ENCODE data around the gene SRGAP1.

SRGAP1 gene

DNA sequence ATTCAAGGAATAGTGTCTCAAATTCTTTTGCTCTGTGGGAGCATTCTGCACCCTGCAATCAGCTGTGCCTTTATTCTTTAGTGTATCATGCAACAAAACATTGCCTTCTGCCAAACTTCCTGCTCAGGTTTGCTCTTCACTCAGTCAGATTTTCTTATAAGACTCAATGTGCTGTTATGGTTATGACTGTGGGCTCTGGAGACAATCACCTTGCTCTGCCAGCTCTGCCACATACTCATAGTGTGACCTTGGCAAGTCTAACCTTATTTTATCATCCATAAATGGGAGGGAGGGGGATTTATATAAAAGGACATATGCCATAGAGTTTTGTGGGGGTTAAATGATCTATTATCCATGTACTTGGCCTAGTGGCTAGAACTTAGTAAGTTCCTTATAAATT is 51.3 kb downstream of the SRGAP1 start:
- TF ChIP-seq, protein P1, sequence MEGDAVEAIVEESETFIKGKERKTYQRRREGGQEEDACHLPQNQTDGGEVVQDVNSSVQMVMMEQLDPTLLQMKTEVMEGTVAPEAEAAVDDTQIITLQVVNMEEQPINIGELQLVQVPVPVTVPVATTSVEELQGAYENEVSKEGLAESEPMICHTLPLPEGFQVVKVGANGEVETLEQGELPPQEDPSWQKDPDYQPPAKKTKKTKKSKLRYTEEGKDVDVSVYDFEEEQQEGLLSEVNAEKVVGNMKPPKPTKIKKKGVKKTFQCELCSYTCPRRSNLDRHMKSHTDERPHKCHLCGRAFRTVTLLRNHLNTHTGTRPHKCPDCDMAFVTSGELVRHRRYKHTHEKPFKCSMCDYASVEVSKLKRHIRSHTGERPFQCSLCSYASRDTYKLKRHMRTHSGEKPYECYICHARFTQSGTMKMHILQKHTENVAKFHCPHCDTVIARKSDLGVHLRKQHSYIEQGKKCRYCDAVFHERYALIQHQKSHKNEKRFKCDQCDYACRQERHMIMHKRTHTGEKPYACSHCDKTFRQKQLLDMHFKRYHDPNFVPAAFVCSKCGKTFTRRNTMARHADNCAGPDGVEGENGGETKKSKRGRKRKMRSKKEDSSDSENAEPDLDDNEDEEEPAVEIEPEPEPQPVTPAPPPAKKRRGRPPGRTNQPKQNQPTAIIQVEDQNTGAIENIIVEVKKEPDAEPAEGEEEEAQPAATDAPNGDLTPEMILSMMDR (IDR thresholded peaks at IDR 0.05; ENCODE audit: borderline replicate concordance, extremely low read depth, low read length, poor library complexity, severe bottlenecking), result no peak
- TF ChIP-seq EZH2 (IDR thresholded peaks at IDR 0.05; ENCODE audit: borderline replicate concordance, low read depth, low read length, severe bottlenecking), result no peak
- Histone ChIP-seq H3K4me3 (ENCODE audit: low read depth in 1 of 2, low read length in 2 of 2) (no peak overlapping the region), H3K79me2 (ENCODE audit: insufficient read depth, low read length) (no peaks in the 10 kb centered on the region), H3K9me3 (ENCODE audit: insufficient read depth, low read length, severe bottlenecking) (no peaks in the 10 kb centered on the region), H2AFZ (ENCODE audit: low read depth, low read length) (no peak overlapping the region), H3K27ac (ENCODE audit: low read length) (no peak overlapping the region), H3K36me3 (ENCODE audit: insufficient read depth, low read length) (no peaks in the 10 kb centered on the region), H3K9ac (ENCODE audit: low read depth, low read length) (no peak overlapping the region), H3K27me3 (ENCODE audit: insufficient read depth, low read length, poor library complexity) (no peaks in the 10 kb centered on the region), H3K4me2 (ENCODE audit: insufficient read depth, low read length) (no peak overlapping the region), H3K4me1 (ENCODE audit: insufficient read depth, low read length) (no peaks in the 10 kb centered on the region), H4K20me1 (ENCODE audit: insufficient read depth, low read length) (no peaks in the 10 kb centered on the region)
- no peak for DNase-seq
- ATAC-seq (ENCODE audit: insufficient read depth, low read depth), result no peak

DNA sequence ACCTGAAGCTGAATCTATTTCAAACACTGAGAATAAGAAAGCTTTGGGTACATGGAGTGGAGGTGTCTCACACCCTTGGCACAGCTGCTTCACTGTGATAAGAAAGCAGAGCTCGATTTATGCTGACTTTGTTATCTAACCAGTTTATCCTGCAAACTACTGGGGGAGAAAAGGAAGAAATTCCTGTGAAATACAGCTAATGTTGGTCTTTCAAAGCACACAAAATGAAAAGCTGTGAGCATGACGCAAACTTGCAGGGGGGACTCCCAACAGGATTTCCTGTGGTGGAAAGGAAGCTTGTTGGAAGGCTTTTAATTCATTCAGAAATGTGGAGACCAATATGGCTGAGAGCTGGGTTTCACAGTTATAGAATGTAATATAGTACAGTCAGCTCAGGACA is 53.4 kb downstream of the SRGAP1 start:
- DNase-seq, result no peak
- Histone ChIP-seq H3K9ac (ENCODE audit: low read depth, low read length) (no peak overlapping the region), H3K4me3 (ENCODE audit: low read depth in 1 of 2, low read length in 2 of 2) (no peak overlapping the region), H3K27ac (ENCODE audit: low read length) (no peak overlapping the region), H3K36me3 (ENCODE audit: insufficient read depth, low read length) (no peaks in the 10 kb centered on the region), H3K79me2 (ENCODE audit: insufficient read depth, low read length) (no peaks in the 10 kb centered on the region), H3K4me1 (ENCODE audit: insufficient read depth, low read length) (no peaks in the 10 kb centered on the region), H2AFZ (ENCODE audit: low read depth, low read length) (no peak overlapping the region), H4K20me1 (ENCODE audit: insufficient read depth, low read length) (no peaks in the 10 kb centered on the region), H3K4me2 (ENCODE audit: insufficient read depth, low read length) (no peak overlapping the region), H3K27me3 (ENCODE audit: insufficient read depth, low read length, poor library complexity) (no peaks in the 10 kb centered on the region), H3K9me3 (ENCODE audit: insufficient read depth, low read length, severe bottlenecking) (no peaks in the 10 kb centered on the region)
- no peak for TF ChIP-seq EZH2 (IDR thresholded peaks at IDR 0.05; ENCODE audit: borderline replicate concordance, low read depth, low read length, severe bottlenecking)
- TF ChIP-seq, protein P1 (IDR thresholded peaks at IDR 0.05; ENCODE audit: borderline replicate concordance, extremely low read depth, low read length, poor library complexity, severe bottlenecking), result no peak
- no peak for ATAC-seq (ENCODE audit: insufficient read depth, low read depth)

DNA sequence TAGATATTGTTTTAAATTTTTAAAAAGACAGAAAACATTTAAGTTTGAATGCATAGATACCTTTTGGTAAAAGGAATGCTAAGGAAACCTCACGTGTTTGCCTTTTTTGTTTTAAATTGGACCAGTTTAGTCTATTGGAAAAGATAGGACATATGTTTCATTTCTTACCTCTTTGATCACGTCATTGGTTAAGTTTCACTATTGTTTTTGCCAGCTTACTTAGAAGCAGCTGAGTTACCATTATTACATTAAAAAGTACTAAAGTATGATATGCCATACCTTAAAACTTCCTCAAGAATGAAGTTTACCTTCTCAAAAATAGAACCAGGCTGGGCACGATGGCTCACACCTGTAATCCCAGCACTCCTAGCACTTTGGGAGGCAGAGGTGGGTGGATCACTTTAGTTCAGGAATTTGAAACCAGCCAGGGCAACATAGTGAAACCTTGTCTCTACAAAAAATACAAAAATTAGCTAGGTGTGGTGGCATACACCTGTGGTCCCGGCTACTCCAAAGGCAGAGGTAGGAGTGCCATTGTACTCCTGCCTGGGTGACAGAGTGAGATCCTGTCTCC is 54.4 kb downstream of the SRGAP1 start:
- no peak overlapping the region for H3K27ac ChIP-seq (ENCODE audit: low read length)
- TF ChIP-seq, protein P1 (IDR thresholded peaks at IDR 0.05; ENCODE audit: borderline replicate concordance, extremely low read depth, low read length, poor library complexity, severe bottlenecking), result no peak
- no peak for TF ChIP-seq EZH2 (IDR thresholded peaks at IDR 0.05; ENCODE audit: borderline replicate concordance, low read depth, low read length, severe bottlenecking)
- ATAC-seq (ENCODE audit: insufficient read depth, low read depth) (no peak), DNase-seq (no peak)
- no peaks in the 10 kb centered on the region for H3K79me2 ChIP-seq (ENCODE audit: insufficient read depth, low read length)
- no peaks in the 10 kb centered on the region for H3K9me3 ChIP-seq (ENCODE audit: insufficient read depth, low read length, severe bottlenecking)
- H2AFZ ChIP-seq (ENCODE audit: low read depth, low read length), result no peak overlapping the region
- H3K4me1 ChIP-seq (ENCODE audit: insufficient read depth, low read length), result no peaks in the 10 kb centered on the region
- no peaks in the 10 kb centered on the region for H4K20me1 ChIP-seq (ENCODE audit: insufficient read depth, low read length)
- no peak overlapping the region for H3K4me2 ChIP-seq (ENCODE audit: insufficient read depth, low read length)
- H3K27me3 ChIP-seq (ENCODE audit: insufficient read depth, low read length, poor library complexity), result no peaks in the 10 kb centered on the region
- H3K36me3 ChIP-seq (ENCODE audit: insufficient read depth, low read length), result no peaks in the 10 kb centered on the region
- H3K9ac ChIP-seq (ENCODE audit: low read depth, low read length), result no peak overlapping the region
- no peak overlapping the region for H3K4me3 ChIP-seq (ENCODE audit: low read depth in 1 of 2, low read length in 2 of 2)

DNA sequence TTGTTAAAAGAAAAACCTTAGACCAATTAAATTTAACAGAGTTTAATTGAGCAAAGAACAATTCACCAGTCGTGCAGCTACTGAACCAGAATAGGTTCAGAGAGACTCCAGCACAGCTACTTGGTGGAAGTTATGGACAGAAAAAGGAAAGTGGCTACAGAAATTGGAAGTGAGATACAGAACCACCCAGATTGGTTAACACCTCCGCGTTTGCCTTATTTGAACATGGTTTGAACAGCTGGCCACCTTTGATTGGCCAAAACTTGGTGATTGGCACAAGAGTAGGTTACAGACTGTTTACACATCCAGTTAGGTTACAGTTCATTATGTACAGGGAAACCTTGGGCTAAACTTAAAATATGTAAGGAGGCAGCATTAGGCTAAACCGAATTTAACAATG is 54.9 kb downstream of the SRGAP1 start:
- no peak overlapping the region for H3K4me3 ChIP-seq (ENCODE audit: low read depth in 1 of 2, low read length in 2 of 2)
- no peak overlapping the region for H2AFZ ChIP-seq (ENCODE audit: low read depth, low read length)
- H3K27ac ChIP-seq (ENCODE audit: low read length), result no peak overlapping the region
- H3K4me2 ChIP-seq (ENCODE audit: insufficient read depth, low read length), result no peak overlapping the region
- H3K4me1 ChIP-seq (ENCODE audit: insufficient read depth, low read length), result no peaks in the 10 kb centered on the region
- TF ChIP-seq, protein P1 (IDR thresholded peaks at IDR 0.05; ENCODE audit: borderline replicate concordance, extremely low read depth, low read length, poor library complexity, severe bottlenecking), result no peak
- no peak for TF ChIP-seq EZH2 (IDR thresholded peaks at IDR 0.05; ENCODE audit: borderline replicate concordance, low read depth, low read length, severe bottlenecking)
- no peaks in the 10 kb centered on the region for H3K79me2 ChIP-seq (ENCODE audit: insufficient read depth, low read length)
- H3K9me3 ChIP-seq (ENCODE audit: insufficient read depth, low read length, severe bottlenecking), result no peaks in the 10 kb centered on the region
- no peaks in the 10 kb centered on the region for H4K20me1 ChIP-seq (ENCODE audit: insufficient read depth, low read length)
- H3K36me3 ChIP-seq (ENCODE audit: insufficient read depth, low read length), result no peaks in the 10 kb centered on the region
- H3K9ac ChIP-seq (ENCODE audit: low read depth, low read length), result no peak overlapping the region
- DNase-seq (no peak), ATAC-seq (ENCODE audit: insufficient read depth, low read depth) (no peak)
- H3K27me3 ChIP-seq (ENCODE audit: insufficient read depth, low read length, poor library complexity), result no peaks in the 10 kb centered on the region

All from DND-41 (cell line).